Liver (tissue), 3 donors: ENCODE measurements around the gene FCHO2.

Experiments used
- CTCF ChIP-seq: fragments of 150-350 bp; IDR thresholded peaks from 2 replicates; pipeline ENCODE4 v1.5.1; 2017; ENCODE audit warnings: improper control_type of control experiment, low read depth, low read length; ENCODE audit not compliant: missing input control
- EGR1 ChIP-seq, 2 donors: IDR thresholded peaks; 2 replicates each; pipeline ENCODE4 v1.6.1; 2016 to 2018; ENCODE audit warnings: antibody characterized with exemption in 2 of 2, low read depth in 2 of 2
- FOXA1 ChIP-seq: IDR thresholded peaks from 2 replicates; pipeline ENCODE4 v1.6.1; 2016; ENCODE audit warnings: antibody characterized with exemption
- GABPA ChIP-seq, 2 donors: IDR thresholded peaks in 1 of 2; conservative IDR thresholded peaks in 1 of 2; 2 replicates each; pipeline ENCODE4 v1.6.1; 2016; ENCODE audit warnings: antibody characterized with exemption in 2 of 2, mild to moderate bottlenecking in 1 of 2, moderate library complexity in 1 of 2
- HNF4A ChIP-seq, 2 donors: conservative IDR thresholded peaks; 2 replicates each; pipeline ENCODE4 v1.6.1; 2016; ENCODE audit warnings: antibody characterized with exemption in 2 of 2, mild to moderate bottlenecking in 2 of 2
- JUND ChIP-seq, 2 donors: IDR thresholded peaks; 2 replicates each; pipeline ENCODE4 v1.6.1; 2016; ENCODE audit warnings: antibody characterized with exemption in 2 of 2
- MAX ChIP-seq: IDR thresholded peaks from 2 replicates; pipeline ENCODE4 v1.6.1; 2016; ENCODE audit warnings: antibody characterized with exemption
- RAD21 ChIP-seq, 2 donors: IDR thresholded peaks; 2 replicates each; pipeline ENCODE4 v1.6.1; 2016; ENCODE audit warnings: antibody characterized with exemption in 2 of 2, mild to moderate bottlenecking in 2 of 2
- REST ChIP-seq: IDR thresholded peaks from 2 replicates; pipeline ENCODE4 v1.6.1; 2016; ENCODE audit warnings: antibody characterized with exemption, mild to moderate bottlenecking
- TAF1 ChIP-seq: conservative IDR thresholded peaks from 2 replicates; pipeline ENCODE4 v1.6.1; 2016; ENCODE audit warnings: antibody characterized with exemption, mild to moderate bottlenecking
- YY1 ChIP-seq: IDR thresholded peaks from 2 replicates; pipeline ENCODE4 v1.6.1; 2016; ENCODE audit warnings: antibody characterized with exemption, mild to moderate bottlenecking
- ZBTB33 ChIP-seq: IDR thresholded peaks from 2 replicates; pipeline ENCODE4 v1.6.1; 2016; ENCODE audit warnings: antibody characterized with exemption
- donor health status: healthy.
- donor health status: healthy.

GRCh38 chr5:73111536-73111935 is 155.7 kb downstream of the FCHO2 start:
- TF ChIP-seq TAF1: no peak
- TF ChIP-seq GABPA (IDR thresholded peaks at IDR 0.05 in 1 of 2, conservative IDR thresholded peaks at IDR 0.05 in 1 of 2): no peak
- TF ChIP-seq CTCF: no peak
- no peak for TF ChIP-seq RAD21 (IDR thresholded peaks at IDR 0.05)
- TF ChIP-seq YY1: no peak
- no peak for TF ChIP-seq EGR1 (IDR thresholded peaks at IDR 0.05; ENCODE audit: low read depth in 2 of 2)
- no peak for TF ChIP-seq MAX
- TF ChIP-seq ZBTB33: no peak
- no peak for TF ChIP-seq REST
- no peak for TF ChIP-seq JUND (IDR thresholded peaks at IDR 0.05)
- TF ChIP-seq HNF4A (conservative IDR thresholded peaks at IDR 0.05): no peak
- no peak for TF ChIP-seq FOXA1
